Activated CD8-positive, alpha-beta memory T cell treated with anti-CD3 and anti-CD28 coated beads for 48 hours (primary cell): ENCODE measurements around the gene CMIP.

Experiments
- DNase-seq, 3 experiments: peaks; one replicate each; pipeline ENCODE4 v3.0.0-alpha.2; 2020; ENCODE audit warnings: low read depth in 2 of 3, low spot score in 2 of 3

CMIP gene

GRCh38 chr16:81758376-81758775 lies 313.8 kb downstream of the CMIP start:
- DNase-seq: no peak
